ENCODE results near the gene SHC1. TPM values are rescaled to one million over a fixed set of nuclear protein-coding genes. Genes with fewer than 3 reads are reported as not detected.

Gene SHC1
- total and polyA plus RNA-seq, 2 experiments from 2014 or later = 117 to 211 TPM

GRCh38 chr1:154955039-154955717 is 15.4 kb downstream of the SHC1 start (continued):
- TF ChIP-seq ZNF462 (CRISPR knock-in tag; IDR thresholded peaks at IDR 0.05) (no peak), CREB1 (CRISPR knock-in tag; IDR thresholded peaks at IDR 0.05; ENCODE audit: low read depth) (no peak), ZNF114 (CRISPR knock-in tag; IDR thresholded peaks at IDR 0.05) (no peak), CTCF (conservative IDR thresholded peaks at IDR 0.05; ENCODE audit: low read depth in 2 of 2) (no peak; a peak in 1 of 4 replicates), ETS1 (IDR thresholded peaks at IDR 0.05) (no peak)

- Histone ChIP-seq H3K4me3 (peak overlapping the region; percentile 50; the same call in 1 of the 2 replicates), H3K36me3 (ENCODE audit: insufficient read depth) (no peaks in the 10 kb centered on the region), H3K27ac (ENCODE audit: low read depth) (no peak overlapping the region), H3K79me2 (replicated peaks; ENCODE audit: insufficient read depth) (no peaks in the 10 kb centered on the region), H3K9me2 (ENCODE audit: insufficient read depth) (no peaks in the 10 kb centered on the region), H3K4me2 (peak overlapping the region; percentile 67), H3K27me3 (ENCODE audit: insufficient read depth) (no peaks in the 10 kb centered on the region), H3F3A (replicated peaks; ENCODE audit: low read depth) (peaks cover 14% of the 10 kb centered on the region), H2AFZ (no peak overlapping the region), H4K20me1 (replicated peaks; ENCODE audit: insufficient read depth) (peaks cover 9% of the 10 kb centered on the region; the same call in 1 of the 2 replicates), H3K4me1 (ENCODE audit: insufficient read depth) (peaks cover 30% of the 10 kb centered on the region)
- peaks cover 33% of the 10 kb centered on the region for H3K27me3 Mint-ChIP-seq (ENCODE audit: insufficient read depth, low read depth, poor library complexity)
- H3K36me3 Mint-ChIP-seq (ENCODE audit: low read depth) = peaks cover 9% of the 10 kb centered on the region
- H3K4me1 Mint-ChIP-seq = peaks cover 55% of the 10 kb centered on the region
- H3K9me3 Mint-ChIP-seq = no peaks in the 10 kb centered on the region
- H3K27ac Mint-ChIP-seq = no peak overlapping the region
- H3K4me3 Mint-ChIP-seq = peak overlapping the region; percentile 90
- DNase-seq (ENCODE audit: low spot score) = no peak
- no peak for ATAC-seq
- TF ChIP-seq NANOG (IDR thresholded peaks at IDR 0.05; ENCODE audit: borderline replicate concordance) (no peak), EZH2phosphoT487 (IDR thresholded peaks at IDR 0.05; ENCODE audit: unreplicated experiment) (no peak), STAT1 (IDR thresholded peaks at IDR 0.05; ENCODE audit: unreplicated experiment) (no peak), ZNF331 (CRISPR knock-in tag; IDR thresholded peaks at IDR 0.05; ENCODE audit: low read depth) (no peak), ZNF114 (CRISPR knock-in tag; IDR thresholded peaks at IDR 0.05) (no peak), JUNB (IDR thresholded peaks at IDR 0.05; ENCODE audit: unreplicated experiment) (no peak), CREB1 (CRISPR knock-in tag; IDR thresholded peaks at IDR 0.05; ENCODE audit: low read depth) (no peak), POLR2AphosphoS5 (IDR thresholded peaks at IDR 0.05; ENCODE audit: low read depth) (no peak), EZH2 (IDR thresholded peaks at IDR 0.05; ENCODE audit: low read depth, unreplicated experiment) (no peak)
Measured at GRCh38 chr1:154954541-154954940, 16.0 kb downstream of the SHC1 start.
